Activated naive CD8-positive, alpha-beta T cell (primary cell): ENCODE results near the gene RABL6.
"Not testable (repeated sequence)": the region's sequence is repeated elsewhere in the genome, so short reads cannot be mapped to it uniquely, and the experiment has no call there.

ENCODE experiments used
- H3K27ac Mint-ChIP-seq: one replicate; pipeline ENCODE4 v1.8.0; 2021; ENCODE audit warnings: mixed read lengths
- H3K27me3 Mint-ChIP-seq: one replicate; pipeline ENCODE4 v1.8.0; 2021; ENCODE audit warnings: mixed read lengths
- H3K36me3 Mint-ChIP-seq: one replicate; pipeline ENCODE4 v1.8.0; 2021; ENCODE audit warnings: mixed read lengths
- H3K4me1 Mint-ChIP-seq: one replicate; pipeline ENCODE4 v1.8.0; 2021; ENCODE audit warnings: low read depth, mixed read lengths
- H3K4me3 Mint-ChIP-seq: one replicate; pipeline ENCODE4 v1.8.0; 2021; ENCODE audit warnings: mild to moderate bottlenecking, mixed read lengths
- H3K9me3 Mint-ChIP-seq: one replicate; pipeline ENCODE4 v1.8.0; 2021; ENCODE audit warnings: low read depth, mixed read lengths

RABL6 gene

DNA sequence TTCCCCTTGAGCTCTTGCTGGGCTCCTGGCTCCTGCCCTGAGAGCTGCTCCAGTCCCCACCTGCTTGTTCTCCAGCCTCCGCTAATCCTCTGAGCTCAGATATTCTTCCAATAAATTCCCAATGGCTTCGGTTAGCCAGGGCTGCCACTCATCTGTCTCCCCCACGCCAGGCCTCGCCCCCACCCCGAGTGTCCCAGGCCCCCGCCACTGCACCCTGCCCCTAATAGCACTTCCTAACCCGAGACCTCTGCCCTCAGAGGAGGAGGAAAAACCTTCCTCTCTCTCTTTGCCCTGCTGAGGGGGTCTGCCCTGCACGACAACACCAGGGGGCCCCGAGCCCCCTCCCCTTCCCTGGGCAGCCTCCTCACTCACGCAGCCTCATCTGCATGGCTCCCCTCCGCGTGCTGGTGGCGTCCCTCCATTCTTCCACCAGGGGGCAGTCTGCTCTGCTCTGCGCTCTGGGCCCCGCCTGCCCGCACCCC, 38.0 kb upstream of the RABL6 start:
- peaks cover 9% of the 10 kb centered on the region for H3K4me1 Mint-ChIP-seq
- H3K27ac Mint-ChIP-seq = no peak overlapping the region
- peaks cover 2% of the 10 kb centered on the region for H3K36me3 Mint-ChIP-seq
- no peak overlapping the region for H3K4me3 Mint-ChIP-seq
- H3K27me3 Mint-ChIP-seq = peaks cover 2% of the 10 kb centered on the region
- no peaks in the 10 kb centered on the region for H3K9me3 Mint-ChIP-seq

DNA sequence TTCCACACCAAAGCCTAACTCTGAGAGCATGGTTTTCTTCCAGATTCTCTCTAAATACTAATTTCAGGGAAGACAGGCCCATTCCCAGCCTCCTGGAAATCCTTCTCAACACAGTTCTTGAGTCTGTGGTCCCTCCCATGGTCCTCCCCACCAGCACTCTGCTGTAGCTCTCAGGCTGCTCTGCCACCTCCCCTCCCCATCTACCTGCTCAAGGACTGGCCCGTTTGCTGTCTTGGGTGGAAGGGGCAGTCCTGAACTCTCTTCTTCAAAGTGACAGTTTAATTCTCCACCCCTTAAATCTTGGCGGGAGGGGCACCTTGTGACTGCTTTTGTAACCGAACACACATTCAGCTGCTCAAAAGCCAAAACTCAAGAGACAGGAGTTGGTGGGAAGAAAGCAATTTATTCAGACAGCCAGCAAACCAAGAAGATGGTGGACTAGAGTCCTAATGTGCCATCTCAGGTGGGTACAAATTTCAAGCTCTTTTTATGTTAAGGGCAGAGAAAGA, 35.8 kb upstream of the RABL6 start:
- Mint-ChIP-seq H3K36me3 (peaks cover 2% of the 10 kb centered on the region), H3K4me1 (peaks cover 6% of the 10 kb centered on the region), H3K27ac (peak overlapping the region; percentile 47), H3K27me3 (no peaks in the 10 kb centered on the region), H3K4me3 (no peak overlapping the region), H3K9me3 (no peaks in the 10 kb centered on the region)

DNA sequence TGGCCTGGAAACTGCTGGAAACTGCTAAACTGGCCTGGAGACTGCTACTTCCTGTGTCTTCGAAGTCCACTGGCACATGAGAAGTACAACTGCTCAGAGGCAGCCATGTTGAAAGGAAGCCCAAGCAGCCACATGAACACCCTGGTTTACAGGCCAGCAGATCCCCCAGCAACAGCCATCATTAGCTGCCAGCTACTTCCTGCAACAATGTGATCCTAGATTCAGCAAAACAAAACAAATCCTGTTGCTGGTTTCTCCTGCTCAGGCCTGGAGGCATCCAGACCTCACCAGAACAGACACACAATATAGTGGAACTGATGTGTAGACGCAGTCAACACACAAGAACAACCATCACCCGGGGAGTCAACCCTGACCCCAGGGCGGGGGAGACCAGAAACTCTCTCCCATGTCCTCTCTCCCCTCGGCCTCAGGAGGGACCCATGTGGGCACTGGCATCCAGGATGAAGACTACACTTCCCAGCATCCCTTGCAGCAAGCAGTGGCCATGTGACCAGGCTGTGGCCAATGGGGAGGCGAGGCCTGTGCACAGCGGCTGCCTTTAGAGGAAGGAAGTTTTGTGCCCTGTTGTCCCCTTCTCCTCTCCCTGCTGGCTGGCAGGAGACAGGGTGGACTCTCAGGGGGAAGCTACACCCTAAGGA, 34.2 kb upstream of the RABL6 start:
- Mint-ChIP-seq H3K36me3 (peaks cover 2% of the 10 kb centered on the region), H3K9me3 (no peaks in the 10 kb centered on the region), H3K4me1 (peaks cover 4% of the 10 kb centered on the region), H3K27ac (no peak overlapping the region), H3K4me3 (no peak overlapping the region), H3K27me3 (no peaks in the 10 kb centered on the region)

DNA sequence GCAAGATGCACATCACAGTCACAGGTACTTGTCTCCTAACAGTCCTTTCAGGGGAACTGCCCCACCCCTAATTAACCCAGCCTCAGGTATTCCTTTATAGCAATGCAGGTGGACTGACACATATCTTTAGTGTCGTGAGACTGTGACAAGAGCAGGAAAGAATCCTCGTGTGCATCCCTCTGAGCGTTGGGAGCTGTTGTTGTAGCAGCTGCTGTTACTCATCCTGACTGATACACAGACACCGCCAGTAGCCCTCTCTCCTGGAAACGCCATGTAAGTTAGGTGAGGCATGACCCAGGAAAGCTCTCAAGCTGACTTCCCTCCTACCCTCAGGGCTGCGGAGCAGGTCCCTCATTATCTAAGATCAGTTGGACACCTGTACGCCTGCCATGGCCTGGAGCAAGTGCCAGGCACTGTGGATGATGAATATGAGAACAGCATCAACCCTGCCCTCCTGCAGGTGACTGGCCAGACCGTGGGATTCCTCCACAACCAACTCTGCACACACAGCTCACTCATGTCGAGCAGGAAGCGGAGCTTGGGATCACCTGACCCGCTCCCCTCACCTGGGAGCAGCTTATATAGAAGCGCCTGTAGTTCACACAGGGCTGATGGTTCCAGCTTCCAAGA, 33.2 kb upstream of the RABL6 start:
- Mint-ChIP-seq H3K27me3 (no peaks in the 10 kb centered on the region), H3K9me3 (no peaks in the 10 kb centered on the region), H3K4me3 (no peak overlapping the region), H3K36me3 (peaks cover 2% of the 10 kb centered on the region), H3K27ac (no peak overlapping the region), H3K4me1 (peaks cover 4% of the 10 kb centered on the region)

DNA sequence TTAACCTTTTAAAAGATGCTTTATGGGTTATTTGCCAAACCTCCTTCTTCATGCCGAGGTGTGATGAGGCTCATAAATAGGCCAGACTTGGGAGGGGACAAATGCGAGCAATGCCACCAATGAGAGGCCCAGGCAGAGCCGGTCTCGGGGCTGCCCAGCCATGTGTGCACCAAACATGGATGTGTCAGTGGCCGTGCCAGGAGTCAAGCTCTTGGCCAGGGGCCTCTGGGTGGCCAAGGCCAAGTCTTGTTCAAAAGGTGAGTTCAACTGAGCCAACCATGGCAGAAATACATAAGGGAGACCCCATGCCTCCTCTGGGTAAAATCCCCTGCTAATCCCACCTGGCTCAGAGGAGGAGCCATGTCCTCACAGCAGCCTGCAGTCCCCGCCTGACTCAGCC, 32.6 kb upstream of the RABL6 start:
- H3K4me1 Mint-ChIP-seq = peaks cover 3% of the 10 kb centered on the region
- H3K9me3 Mint-ChIP-seq = no peaks in the 10 kb centered on the region
- H3K27ac Mint-ChIP-seq = no peak overlapping the region
- H3K27me3 Mint-ChIP-seq = no peaks in the 10 kb centered on the region
- no peak overlapping the region for H3K4me3 Mint-ChIP-seq
- peaks cover 2% of the 10 kb centered on the region for H3K36me3 Mint-ChIP-seq

DNA sequence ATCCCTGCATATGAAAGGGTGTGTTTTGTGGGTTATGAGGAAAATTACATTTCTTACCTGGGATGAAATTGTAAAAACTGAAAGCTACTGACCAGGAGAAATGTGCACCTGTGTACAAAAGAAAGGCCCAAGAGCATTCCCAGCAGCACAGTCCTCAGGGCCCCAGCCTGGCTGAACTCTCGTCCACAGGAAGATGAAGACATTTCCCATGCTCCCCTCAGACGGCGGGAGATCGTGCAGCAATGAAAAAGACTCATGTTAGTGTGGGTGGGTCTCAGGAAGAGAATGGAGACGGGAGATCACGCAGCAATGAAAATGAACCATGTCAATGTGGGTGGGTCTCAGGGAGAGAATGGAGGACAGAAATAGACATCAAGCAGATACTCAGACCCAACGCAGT, 30.8 kb upstream of the RABL6 start:
- Mint-ChIP-seq H3K36me3 (peaks cover 2% of the 10 kb centered on the region), H3K27me3 (no peaks in the 10 kb centered on the region), H3K4me1 (peaks cover 1% of the 10 kb centered on the region), H3K27ac (no peak overlapping the region), H3K9me3 (no peaks in the 10 kb centered on the region), H3K4me3 (no peak overlapping the region)

DNA sequence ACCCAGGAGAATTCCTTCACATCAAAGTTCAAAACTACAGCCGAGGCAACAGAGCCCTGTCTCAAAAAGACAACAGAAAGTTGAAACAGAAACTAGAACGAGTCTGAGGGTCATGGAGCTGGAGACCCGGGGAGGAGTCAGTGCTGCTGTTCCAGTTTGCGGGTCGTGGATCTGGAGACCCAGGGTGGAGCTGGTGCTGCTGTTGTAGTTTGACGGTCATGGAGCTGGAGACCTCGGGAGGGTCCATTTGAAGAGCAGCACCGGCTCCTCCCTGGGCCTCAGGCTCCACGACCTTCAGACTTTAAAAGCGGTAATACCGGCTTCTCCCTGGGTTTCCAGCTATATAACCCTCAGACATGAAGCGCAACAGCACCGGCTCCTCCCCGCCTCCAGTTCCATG, 30.4 kb upstream of the RABL6 start:
- Mint-ChIP-seq H3K9me3 (no peaks in the 10 kb centered on the region), H3K4me1 (peaks cover 1% of the 10 kb centered on the region), H3K27ac (no peak overlapping the region), H3K4me3 (no peak overlapping the region), H3K27me3 (no peaks in the 10 kb centered on the region), H3K36me3 (peaks cover 2% of the 10 kb centered on the region)

DNA sequence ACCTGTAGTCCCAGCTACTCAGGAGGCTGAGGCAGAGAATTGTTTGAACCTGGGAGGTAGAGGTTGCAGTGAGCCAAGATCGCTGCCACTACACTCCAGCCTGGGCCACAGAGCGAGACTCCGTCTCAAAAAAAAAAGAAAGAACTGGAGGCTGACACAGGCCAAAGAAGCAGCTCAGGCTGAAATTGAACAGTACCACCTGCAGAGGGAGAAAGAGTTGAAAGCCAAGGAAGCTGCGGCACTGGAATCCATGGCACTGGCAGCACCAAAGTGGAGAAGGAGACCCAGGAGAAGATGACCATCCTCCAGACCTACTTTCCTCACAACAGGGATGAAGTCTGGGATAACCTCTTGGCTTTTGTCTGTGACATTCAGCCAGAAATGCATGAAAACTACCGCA, 27.9 kb upstream of the RABL6 start:
- Mint-ChIP-seq H3K27ac (no peak overlapping the region), H3K36me3 (no peaks in the 10 kb centered on the region), H3K27me3 (no peaks in the 10 kb centered on the region), H3K9me3 (no peaks in the 10 kb centered on the region), H3K4me3 (no peak overlapping the region), H3K4me1 (peaks cover 1% of the 10 kb centered on the region)

DNA sequence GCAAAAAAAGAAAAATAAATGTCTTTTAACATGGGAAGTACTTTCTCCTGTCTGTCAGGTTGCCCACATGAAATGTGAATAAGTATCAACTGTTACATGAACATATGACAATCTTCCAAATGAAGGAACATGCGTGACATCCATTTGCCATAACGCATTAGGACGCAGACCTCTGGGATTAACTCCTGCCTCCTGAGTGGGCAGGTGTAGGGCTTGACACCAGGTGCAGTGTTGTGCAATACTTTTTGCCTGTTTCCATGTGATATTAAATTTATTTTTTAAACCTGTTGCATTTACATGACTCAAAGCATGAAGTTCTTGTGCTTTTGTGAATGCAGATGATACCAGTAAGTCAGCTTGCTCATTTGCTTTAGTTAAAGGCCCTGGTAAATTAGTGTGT, 25.3 kb upstream of the RABL6 start:
- H3K9me3 Mint-ChIP-seq = no peaks in the 10 kb centered on the region
- no peak overlapping the region for H3K4me3 Mint-ChIP-seq
- H3K36me3 Mint-ChIP-seq = no peaks in the 10 kb centered on the region
- H3K4me1 Mint-ChIP-seq = peaks cover 4% of the 10 kb centered on the region
- peaks cover 2% of the 10 kb centered on the region for H3K27me3 Mint-ChIP-seq
- H3K27ac Mint-ChIP-seq = no peak overlapping the region

DNA sequence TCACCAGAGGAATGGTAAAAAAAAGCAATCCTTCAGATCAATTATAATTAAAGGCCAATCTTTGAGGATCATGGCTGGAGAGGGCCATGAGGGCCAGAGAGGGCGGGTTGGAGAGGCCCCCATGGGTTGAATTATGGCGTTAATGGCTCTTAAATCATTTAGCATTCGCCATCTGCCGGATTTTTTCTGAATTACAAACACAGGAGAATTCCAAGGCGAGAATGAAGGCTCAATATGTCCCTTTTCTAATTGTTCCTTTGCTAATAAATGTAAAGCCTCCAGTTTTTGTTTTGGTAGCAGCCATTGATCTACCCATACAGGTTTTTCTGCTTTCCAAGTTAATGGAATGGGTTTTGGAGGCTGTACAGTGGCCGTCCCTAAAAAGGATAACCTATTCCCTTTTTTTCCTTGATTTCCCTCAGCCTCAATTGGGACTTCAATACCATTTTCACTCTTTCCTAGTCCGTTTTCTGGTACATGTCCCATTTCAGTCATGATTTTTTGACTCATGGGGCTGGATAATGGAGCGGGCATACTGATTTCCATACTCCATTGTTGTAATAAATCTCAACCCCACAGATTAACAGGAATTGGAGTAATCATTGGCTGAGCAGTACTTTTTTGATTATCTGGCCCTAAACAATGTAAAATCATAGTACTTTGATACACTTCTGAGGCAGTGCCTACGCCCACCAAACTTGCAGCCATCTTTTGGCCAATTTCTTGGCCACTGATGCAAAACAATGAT, 23.3 kb upstream of the RABL6 start:
- no peak overlapping the region for H3K27ac Mint-ChIP-seq
- no peaks in the 10 kb centered on the region for H3K9me3 Mint-ChIP-seq
- H3K36me3 Mint-ChIP-seq = no peaks in the 10 kb centered on the region
- H3K4me1 Mint-ChIP-seq = peaks cover 10% of the 10 kb centered on the region
- no peak overlapping the region for H3K4me3 Mint-ChIP-seq
- peaks cover 2% of the 10 kb centered on the region for H3K27me3 Mint-ChIP-seq

DNA sequence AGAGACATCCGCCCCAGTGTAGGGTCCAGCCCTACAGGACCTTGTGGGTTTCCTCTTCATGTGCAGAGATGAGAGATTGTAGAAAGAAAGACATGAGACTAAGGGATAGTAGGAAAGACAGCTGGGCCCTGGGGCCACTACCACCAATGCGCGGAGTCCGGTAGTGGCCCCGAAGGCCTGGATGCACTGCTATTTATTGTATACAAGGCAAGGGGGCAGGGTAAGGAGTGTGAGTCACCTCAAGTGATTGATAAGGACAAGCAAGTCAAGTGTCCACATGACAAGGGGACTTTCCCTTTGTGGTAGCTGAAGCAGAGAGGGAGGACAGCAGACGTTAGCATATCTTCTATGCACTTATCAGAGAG, 22.8 kb upstream of the RABL6 start:
- Mint-ChIP-seq H3K27me3 (peaks cover 2% of the 10 kb centered on the region), H3K36me3 (no peaks in the 10 kb centered on the region), H3K9me3 (no peaks in the 10 kb centered on the region), H3K4me1 (peaks cover 10% of the 10 kb centered on the region), H3K27ac (no peak overlapping the region), H3K4me3 (no peak overlapping the region)

DNA sequence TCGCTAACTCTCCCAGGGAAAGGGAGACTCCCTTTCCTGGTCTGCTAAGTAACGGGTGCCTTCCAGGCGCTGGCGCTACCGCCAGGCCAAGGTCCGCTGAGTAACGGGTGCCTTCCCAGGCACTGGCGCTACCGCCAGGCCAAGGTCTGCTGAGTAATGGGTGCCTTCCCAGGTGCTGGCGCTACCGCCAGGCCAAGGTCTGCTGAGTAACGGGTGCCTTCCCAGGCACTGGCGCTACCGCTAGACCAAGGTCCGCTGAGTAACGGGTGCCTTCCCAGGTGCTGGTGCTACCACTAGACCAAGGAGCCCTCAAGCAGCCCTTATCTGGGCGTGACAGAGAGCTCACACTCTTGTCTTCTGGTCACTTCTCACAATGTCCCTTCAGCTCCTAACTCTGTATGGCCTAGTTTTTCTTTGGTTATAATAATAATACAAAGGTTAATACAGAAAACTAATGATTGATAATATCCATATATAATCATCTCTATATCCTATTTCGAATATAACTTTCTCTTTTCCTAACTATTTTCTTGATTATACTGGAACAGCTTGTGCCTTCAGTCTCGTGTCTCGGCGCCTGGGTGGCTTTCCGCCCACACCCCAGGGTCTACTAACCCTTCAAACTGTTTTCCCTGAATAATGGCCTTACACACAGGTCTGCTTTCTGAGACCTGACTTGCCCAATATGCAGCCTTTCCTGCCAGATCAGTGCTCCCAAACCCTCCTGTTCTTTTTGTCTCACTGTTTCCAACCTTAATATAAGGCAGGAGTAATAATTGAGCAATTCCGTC, 22.0 kb upstream of the RABL6 start:
- H3K36me3 Mint-ChIP-seq, H3K9me3 Mint-ChIP-seq, H3K27me3 Mint-ChIP-seq, H3K27ac Mint-ChIP-seq, H3K4me3 Mint-ChIP-seq: not testable (repeated sequence)
- peaks cover 14% of the 10 kb centered on the region for H3K4me1 Mint-ChIP-seq

DNA sequence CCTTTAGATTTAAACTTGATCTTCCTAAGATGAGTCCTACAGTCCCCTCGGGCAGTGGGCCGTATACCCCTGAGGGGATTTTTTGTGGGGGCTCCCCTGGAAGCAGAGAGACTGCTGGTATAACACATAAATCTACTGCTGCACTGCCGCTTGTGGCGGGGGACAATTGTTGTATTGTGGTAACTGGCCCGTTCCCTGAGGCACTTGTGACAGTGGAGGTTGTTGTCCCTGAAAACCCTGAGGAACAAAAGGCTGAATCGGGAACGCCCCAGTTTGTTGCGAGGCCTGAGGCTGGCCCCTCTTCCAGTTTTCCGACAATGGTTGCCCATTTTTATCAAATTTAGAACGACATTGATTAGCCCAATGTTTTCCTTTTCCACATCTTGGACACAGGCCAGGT, 21.3 kb upstream of the RABL6 start:
- H3K27ac Mint-ChIP-seq = no peak overlapping the region
- no peaks in the 10 kb centered on the region for H3K36me3 Mint-ChIP-seq
- H3K27me3 Mint-ChIP-seq = peaks cover 2% of the 10 kb centered on the region
- no peak overlapping the region for H3K4me3 Mint-ChIP-seq
- no peaks in the 10 kb centered on the region for H3K9me3 Mint-ChIP-seq
- peaks cover 14% of the 10 kb centered on the region for H3K4me1 Mint-ChIP-seq

DNA sequence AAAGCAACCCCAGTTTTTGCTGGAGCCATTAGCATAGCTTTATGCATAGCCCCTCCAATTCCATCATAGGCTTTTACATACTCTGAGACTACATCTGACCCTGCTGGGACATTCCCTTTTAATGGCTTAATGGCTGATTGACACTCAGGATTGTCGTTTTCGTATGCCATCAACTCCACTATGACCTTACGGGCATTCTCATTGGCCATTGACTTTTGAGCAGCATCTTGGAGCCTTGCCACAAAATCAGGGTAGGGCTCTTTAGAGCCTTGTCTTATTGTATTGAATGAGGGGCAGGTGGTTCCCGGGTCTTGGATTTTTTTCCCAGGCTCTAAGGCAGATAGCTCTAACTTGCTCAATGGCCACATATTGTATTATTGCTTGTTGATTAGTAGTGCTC, 20.8 kb upstream of the RABL6 start:
- not testable (repeated sequence) for H3K9me3 Mint-ChIP-seq, H3K27ac Mint-ChIP-seq, H3K27me3 Mint-ChIP-seq, H3K4me3 Mint-ChIP-seq, H3K36me3 Mint-ChIP-seq
- H3K4me1 Mint-ChIP-seq = peaks cover 15% of the 10 kb centered on the region
